Type B pancreatic cell (in vitro differentiated cells): ENCODE results near the gene SZT2. TPM values are rescaled to one million over a fixed set of nuclear protein-coding genes. Genes with fewer than 3 reads are reported as not detected.

Experiments used
- DNase-seq: peaks from one replicate; pipeline ENCODE4 v3.0.0; 2021; ENCODE audit warnings: mixed read lengths; ENCODE audit not compliant: unreplicated experiment; ENCODE audit errors: extremely low spot score
- H3K27ac Mint-ChIP-seq: 2 replicates; pipeline ENCODE4 v1.8.0; 2021; ENCODE audit warnings: mild to moderate bottlenecking, mixed read lengths
- H3K27me3 Mint-ChIP-seq: 2 replicates; pipeline ENCODE4 v1.8.0; 2021; ENCODE audit warnings: mixed read lengths
- H3K36me3 Mint-ChIP-seq: 2 replicates; pipeline ENCODE4 v1.8.0; 2021; ENCODE audit warnings: mixed read lengths
- H3K4me1 Mint-ChIP-seq: one replicate; pipeline ENCODE4 v1.8.0; 2021; ENCODE audit warnings: mixed read lengths; ENCODE audit not compliant: unreplicated experiment
- H3K4me3 Mint-ChIP-seq: 2 replicates; pipeline ENCODE4 v1.8.0; 2021; ENCODE audit warnings: mild to moderate bottlenecking, mixed read lengths
- H3K9me3 Mint-ChIP-seq: 2 replicates; pipeline ENCODE4 v1.8.0; 2021; ENCODE audit warnings: mixed read lengths
- CTCF ChIP-seq: fragments of 200-600 bp; sonication (generic); conservative IDR thresholded peaks from 2 replicates; pipeline ENCODE4 v1.5.0; 2021; ENCODE audit warnings: antibody characterized with exemption, mild to moderate bottlenecking
- total RNA-seq: library from RNA; stranded (reverse); gene quantifications from 2 replicates; pipeline ENCODE4 v1.2.1, GENCODE V29; 2021; ENCODE audit warnings: low replicate concordance

Gene SZT2
- total RNA-seq, 1 donor from 2014 or later: 65.7 TPM

- TF ChIP-seq CTCF: no peak
- H3K9me3 Mint-ChIP-seq: no peaks in the 10 kb centered on the region
- H3K27me3 Mint-ChIP-seq: no peaks in the 10 kb centered on the region
- DNase-seq: no peak
- peak overlapping the region; percentile 52 for H3K27ac Mint-ChIP-seq
- H3K36me3 Mint-ChIP-seq: peaks cover 33% of the 10 kb centered on the region
- no peak overlapping the region for H3K4me3 Mint-ChIP-seq
- H3K4me1 Mint-ChIP-seq: peaks cover 18% of the 10 kb centered on the region
These were observed 45.7 kb downstream of the SZT2 start for GRCh38 chr1:43435146-43436145.

GRCh38 chr1:43436371-43436770 lies 46.7 kb downstream of the SZT2 start:
- peak overlapping the region; percentile 27 for H3K27ac Mint-ChIP-seq
- no peak overlapping the region for H3K4me3 Mint-ChIP-seq
- no peaks in the 10 kb centered on the region for H3K9me3 Mint-ChIP-seq

GRCh38 chr1:43437031-43437973 lies 47.6 kb downstream of the SZT2 start:
- Mint-ChIP-seq H3K4me1 (peaks cover 18% of the 10 kb centered on the region), H3K36me3 (peaks cover 21% of the 10 kb centered on the region), H3K9me3 (no peaks in the 10 kb centered on the region), H3K4me3 (peak overlapping the region; percentile 55), H3K27ac (peak overlapping the region; percentile 92), H3K27me3 (no peaks in the 10 kb centered on the region)
- no peak for DNase-seq
- no peak for TF ChIP-seq CTCF

More at GRCh38 chr1:43436371-43436770, 46.7 kb downstream of the SZT2 start:
- peaks cover 18% of the 10 kb centered on the region for H3K4me1 Mint-ChIP-seq
- no peak for DNase-seq
- no peak for TF ChIP-seq CTCF
- peaks cover 27% of the 10 kb centered on the region for H3K36me3 Mint-ChIP-seq
- H3K27me3 Mint-ChIP-seq: no peaks in the 10 kb centered on the region

- Mint-ChIP-seq H3K9me3 (no peaks in the 10 kb centered on the region), H3K27ac (peak overlapping the region; percentile 92), H3K27me3 (no peaks in the 10 kb centered on the region), H3K36me3 (peaks cover 21% of the 10 kb centered on the region), H3K4me1 (peaks cover 18% of the 10 kb centered on the region), H3K4me3 (no peak overlapping the region)
- no peak for TF ChIP-seq CTCF
- DNase-seq: no peak
These were observed 48.3 kb downstream of the SZT2 start for GRCh38 chr1:43438006-43438405.

- Mint-ChIP-seq H3K9me3 (no peaks in the 10 kb centered on the region), H3K27me3 (no peaks in the 10 kb centered on the region), H3K36me3 (peaks cover 21% of the 10 kb centered on the region), H3K4me3 (no peak overlapping the region), H3K4me1 (peaks cover 18% of the 10 kb centered on the region), H3K27ac (no peak overlapping the region)
- no peak for TF ChIP-seq CTCF
- DNase-seq: no peak
These were observed 48.9 kb downstream of the SZT2 start for GRCh38 chr1:43438576-43438952.
